B cell (primary cell): ENCODE data around the gene GET4.

Experiments used
- EZH2 ChIP-seq: IDR thresholded peaks from 2 replicates; pipeline ENCODE4 v1.6.1; 2012; ENCODE audit warnings: borderline replicate concordance, low read depth, mild to moderate bottlenecking, moderate library complexity, low read length; ENCODE audit not compliant: insufficient read depth, poor library complexity, severe bottlenecking
- TF ChIP-seq, protein P1 (sequence below): fragments of 200-600 bp; IDR thresholded peaks from one replicate; pipeline ENCODE4 v1.8.0; 2022; ENCODE audit warnings: antibody characterized with exemption, mild to moderate bottlenecking

DNA sequence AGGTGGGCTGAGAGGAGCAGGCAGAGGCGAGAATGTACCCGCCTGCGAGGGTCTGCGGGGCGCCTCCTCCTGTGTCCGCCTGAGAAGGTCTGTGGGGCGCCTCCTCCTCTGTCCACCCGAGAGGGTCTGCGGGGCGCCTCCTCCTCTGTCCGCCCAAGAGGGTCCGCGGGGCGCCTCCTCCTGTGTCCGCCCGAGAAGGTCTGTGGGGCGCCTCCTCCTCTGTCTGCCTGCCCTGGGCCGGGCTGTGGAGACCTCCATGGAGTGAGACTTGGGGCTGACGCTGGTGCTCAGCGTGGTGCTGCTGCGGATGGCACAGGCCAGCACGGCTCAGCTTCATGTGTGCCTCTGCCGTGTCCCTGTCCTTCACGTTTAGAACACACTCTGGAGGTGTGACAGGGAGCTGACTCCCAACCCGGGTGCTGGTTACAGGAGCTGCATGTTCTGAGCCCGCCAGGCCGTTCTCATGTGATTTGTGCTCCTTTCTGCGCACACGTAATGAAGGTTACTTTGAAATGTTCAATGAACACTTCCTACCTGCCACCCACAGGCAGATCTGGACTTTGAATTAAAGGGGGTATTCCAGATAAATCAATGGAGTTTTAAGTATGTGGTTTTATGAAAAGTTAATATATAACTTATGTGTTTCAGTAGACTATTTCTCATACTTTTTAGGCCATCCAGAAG, 20.5 kb upstream of the GET4 start:
- TF ChIP-seq EZH2: no peak
- TF ChIP-seq, protein P1, sequence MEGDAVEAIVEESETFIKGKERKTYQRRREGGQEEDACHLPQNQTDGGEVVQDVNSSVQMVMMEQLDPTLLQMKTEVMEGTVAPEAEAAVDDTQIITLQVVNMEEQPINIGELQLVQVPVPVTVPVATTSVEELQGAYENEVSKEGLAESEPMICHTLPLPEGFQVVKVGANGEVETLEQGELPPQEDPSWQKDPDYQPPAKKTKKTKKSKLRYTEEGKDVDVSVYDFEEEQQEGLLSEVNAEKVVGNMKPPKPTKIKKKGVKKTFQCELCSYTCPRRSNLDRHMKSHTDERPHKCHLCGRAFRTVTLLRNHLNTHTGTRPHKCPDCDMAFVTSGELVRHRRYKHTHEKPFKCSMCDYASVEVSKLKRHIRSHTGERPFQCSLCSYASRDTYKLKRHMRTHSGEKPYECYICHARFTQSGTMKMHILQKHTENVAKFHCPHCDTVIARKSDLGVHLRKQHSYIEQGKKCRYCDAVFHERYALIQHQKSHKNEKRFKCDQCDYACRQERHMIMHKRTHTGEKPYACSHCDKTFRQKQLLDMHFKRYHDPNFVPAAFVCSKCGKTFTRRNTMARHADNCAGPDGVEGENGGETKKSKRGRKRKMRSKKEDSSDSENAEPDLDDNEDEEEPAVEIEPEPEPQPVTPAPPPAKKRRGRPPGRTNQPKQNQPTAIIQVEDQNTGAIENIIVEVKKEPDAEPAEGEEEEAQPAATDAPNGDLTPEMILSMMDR: no peak
